ENCODE results near the gene COL28A1.

COL28A1 gene

GRCh38 chr7:7344583-7344982 is 191.1 kb downstream of the COL28A1 start:
- no peak for TF ChIP-seq CTCF (IDR thresholded peaks at IDR 0.05; ENCODE audit: extremely low read depth, insufficient read depth, missing control alignments)
- in situ Hi-C loops (cut with MboI; ENCODE audit: low pct_unique_long_range_greater_than_20kb, low sequenced_read_pairs, unreplicated experiment), result no loop called here
- no peak for DNase-seq (ENCODE audit: low spot score)

GRCh38 chr7:7335909-7336308 is 199.8 kb downstream of the COL28A1 start:
- in situ Hi-C loops (cut with MboI; ENCODE audit: low pct_unique_long_range_greater_than_20kb, low sequenced_read_pairs, unreplicated experiment), result no loop called here
- no peak for DNase-seq (ENCODE audit: low spot score)
- TF ChIP-seq CTCF (IDR thresholded peaks at IDR 0.05; ENCODE audit: extremely low read depth, insufficient read depth, missing control alignments), result no peak

GRCh38 chr7:7335215-7335614 is 200.5 kb downstream of the COL28A1 start:
- in situ Hi-C loops (cut with MboI; ENCODE audit: low pct_unique_long_range_greater_than_20kb, low sequenced_read_pairs, unreplicated experiment), result no loop called here
- no peak for TF ChIP-seq CTCF (IDR thresholded peaks at IDR 0.05; ENCODE audit: extremely low read depth, insufficient read depth, missing control alignments)
- no peak for DNase-seq (ENCODE audit: low spot score)

- in situ Hi-C loops (cut with MboI; ENCODE audit: low pct_unique_long_range_greater_than_20kb, low sequenced_read_pairs, unreplicated experiment), result no loop called here
- no peak for DNase-seq (ENCODE audit: low spot score)
- TF ChIP-seq CTCF (IDR thresholded peaks at IDR 0.05; ENCODE audit: extremely low read depth, insufficient read depth, missing control alignments), result no peak
These were observed 202.1 kb downstream of the COL28A1 start for GRCh38 chr7:7333610-7334009.

- no peak for DNase-seq (ENCODE audit: low spot score)
- in situ Hi-C loops (cut with MboI; ENCODE audit: low pct_unique_long_range_greater_than_20kb, low sequenced_read_pairs, unreplicated experiment), result no loop called here
- TF ChIP-seq CTCF (IDR thresholded peaks at IDR 0.05; ENCODE audit: extremely low read depth, insufficient read depth, missing control alignments), result no peak
These were observed 204.2 kb downstream of the COL28A1 start for GRCh38 chr7:7331523-7331922.

GRCh38 chr7:7330997-7331396 is 204.7 kb downstream of the COL28A1 start:
- TF ChIP-seq CTCF (IDR thresholded peaks at IDR 0.05; ENCODE audit: extremely low read depth, insufficient read depth, missing control alignments), result peak; percentile 6
- in situ Hi-C loops (cut with MboI; ENCODE audit: low pct_unique_long_range_greater_than_20kb, low sequenced_read_pairs, unreplicated experiment), result no loop called here
- DNase-seq (ENCODE audit: low spot score), result no peak

GRCh38 chr7:7329326-7329725 is 206.3 kb downstream of the COL28A1 start:
- no peak for TF ChIP-seq CTCF (IDR thresholded peaks at IDR 0.05; ENCODE audit: extremely low read depth, insufficient read depth, missing control alignments)
- DNase-seq (ENCODE audit: low spot score), result no peak
- in situ Hi-C loops (cut with MboI; ENCODE audit: low pct_unique_long_range_greater_than_20kb, low sequenced_read_pairs, unreplicated experiment), result no loop called here

All from GM13977 (cell line).